Activated CD4-positive, alpha-beta T cell treated with anti-CD3 and anti-CD28 coated beads for 4 hours (primary cell): ENCODE measurements around the gene PSD.
A peak's percentile ranks its signal among the peaks of the same experiment; 100 is the strongest.
"Not testable (repeated sequence)": the region's sequence is repeated elsewhere in the genome, so short reads cannot be mapped to it uniquely, and the experiment has no call there.

Experiments used
- DNase-seq, 2 donors: peaks; one replicate each; pipeline ENCODE4 v3.0.0-alpha.2; 2020

Gene PSD

GRCh38 chr10:102418622-102419268 is at the start of gene PSD:
Gene PSD (minus strand): TSS chr10:102418785. CDS start chr10:102417038, 1,747 bp downstream.
- no peak for DNase-seq

DNA sequence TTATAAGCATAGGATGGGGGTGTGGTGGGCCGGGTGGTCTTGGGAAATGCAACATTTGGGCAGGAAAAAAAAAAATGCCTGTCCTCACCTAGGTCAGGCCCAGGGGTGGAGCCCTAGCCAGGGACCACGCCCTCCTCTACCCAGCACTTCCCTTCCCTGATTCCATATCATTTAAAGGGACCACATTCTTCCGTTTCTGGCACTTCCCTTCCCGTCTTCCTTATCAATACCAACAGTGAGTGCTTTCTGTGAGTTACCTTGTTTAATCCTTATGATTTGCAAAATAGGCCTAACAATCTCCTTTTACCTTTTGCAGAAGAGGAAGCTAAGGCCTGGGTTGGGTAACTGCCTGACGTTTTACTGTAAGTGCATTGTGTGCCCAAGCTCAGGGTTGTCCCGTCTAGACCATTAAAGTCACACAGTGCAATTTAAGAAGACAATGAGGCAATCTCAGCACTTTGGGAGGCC is 49.4 kb upstream of the PSD start:
- no peak for DNase-seq

- no peak for DNase-seq
These were observed 48.7 kb upstream of the PSD start for GRCh38 chr10:102467318-102467717.

GRCh38 chr10:102465466-102465865 is 46.9 kb upstream of the PSD start:
- DNase-seq: no peak

DNA sequence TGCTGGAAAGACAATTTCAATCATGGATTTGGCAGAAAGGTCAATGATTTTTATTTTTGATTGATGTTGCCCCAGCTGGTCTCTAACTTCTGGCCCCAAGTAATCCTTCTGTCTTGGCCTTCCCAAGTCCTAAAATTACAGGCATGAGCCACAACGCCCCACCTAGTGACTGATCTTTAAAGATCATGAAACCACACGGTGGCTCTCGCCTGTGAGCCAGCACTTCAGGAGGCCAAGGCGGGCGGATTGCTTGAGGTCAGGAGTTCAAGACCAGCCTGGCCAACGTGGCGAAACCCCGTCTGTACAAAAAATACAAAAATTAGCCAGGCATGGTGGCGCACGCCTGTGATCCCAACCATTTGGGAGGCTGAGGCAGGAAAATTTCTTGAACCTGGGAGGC is 45.4 kb upstream of the PSD start:
- DNase-seq: no peak

- no peak for DNase-seq
These were observed 44.0 kb upstream of the PSD start for GRCh38 chr10:102462512-102463054.

DNA sequence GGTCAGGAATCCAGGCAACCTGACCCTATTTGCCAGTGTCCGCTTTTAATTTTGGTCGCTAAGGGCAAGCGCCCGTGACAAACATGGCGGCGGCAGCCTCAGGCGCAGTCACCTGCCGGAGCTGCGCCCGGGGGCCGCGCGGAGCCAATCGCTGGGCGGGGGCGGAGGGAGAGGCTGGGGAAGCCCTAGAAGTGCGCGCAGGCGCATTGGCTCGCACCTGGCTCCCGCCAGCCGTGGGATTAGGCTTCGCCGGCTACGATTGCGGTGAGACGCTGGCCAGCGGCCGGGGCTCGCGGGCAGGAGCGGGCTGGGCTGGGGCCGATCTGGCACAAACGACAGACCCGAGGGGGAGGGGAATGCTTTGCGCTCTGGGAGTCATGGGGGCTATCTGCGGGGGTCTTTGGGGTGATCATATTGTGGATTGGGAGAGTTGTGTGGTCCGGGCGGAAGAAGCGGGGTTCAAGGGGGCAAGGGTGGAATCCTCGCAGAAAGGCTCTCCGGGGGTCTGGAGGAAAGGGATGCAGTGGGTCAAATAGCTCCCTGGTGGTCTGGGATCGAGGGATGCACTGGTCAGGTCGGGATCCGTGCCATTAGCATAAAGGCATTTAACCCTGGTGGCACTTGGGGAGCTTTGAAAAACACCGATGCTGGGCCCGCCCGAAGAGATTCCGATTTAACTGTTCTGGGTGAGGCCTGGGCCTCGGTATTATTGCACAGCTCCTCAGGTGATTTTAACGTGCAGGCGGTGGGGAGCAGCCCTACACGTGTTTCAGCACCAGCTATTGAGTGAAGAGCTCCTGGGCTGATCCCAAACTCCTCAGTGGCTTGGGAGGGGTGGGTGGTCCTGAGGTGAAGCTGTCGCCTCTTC is 42.8 kb upstream of the PSD start:
- peak; percentile 94 for DNase-seq

GRCh38 chr10:102460836-102461186 is 42.2 kb upstream of the PSD start:
- no peak for DNase-seq

- no peak for DNase-seq
These were observed 40.1 kb upstream of the PSD start for GRCh38 chr10:102458656-102459055.

DNA sequence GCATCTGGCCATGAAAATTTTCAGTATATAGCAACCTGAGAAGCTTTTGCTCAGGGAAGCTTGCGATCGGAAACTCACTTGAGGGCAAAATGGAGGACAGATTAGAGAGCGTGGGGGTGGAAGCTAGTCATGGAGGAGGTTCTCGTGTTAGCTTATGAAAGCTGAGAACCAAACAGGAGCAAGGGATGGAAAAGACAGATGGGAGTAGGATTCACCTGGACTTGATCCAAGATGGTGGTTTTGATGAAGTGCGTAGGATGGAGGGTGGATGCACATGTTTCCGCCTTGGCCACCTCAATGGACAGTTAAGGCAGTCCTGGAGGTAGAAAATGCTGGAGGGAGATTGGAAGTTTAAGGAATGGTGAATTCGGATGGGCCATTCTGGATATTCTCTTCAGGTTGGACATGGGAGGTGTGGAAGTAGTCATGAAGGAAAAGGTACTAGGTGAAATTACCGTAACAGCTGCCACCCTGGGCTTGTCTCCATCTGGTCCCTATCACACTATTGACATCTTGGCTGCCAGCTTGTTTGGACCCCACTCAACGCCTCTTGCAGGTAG is 39.1 kb upstream of the PSD start:
- no peak for DNase-seq

- DNase-seq: no peak
These were observed 37.4 kb upstream of the PSD start for GRCh38 chr10:102455893-102456471.

GRCh38 chr10:102454662-102455487 is 36.3 kb upstream of the PSD start:
- DNase-seq: not testable (repeated sequence)

DNA sequence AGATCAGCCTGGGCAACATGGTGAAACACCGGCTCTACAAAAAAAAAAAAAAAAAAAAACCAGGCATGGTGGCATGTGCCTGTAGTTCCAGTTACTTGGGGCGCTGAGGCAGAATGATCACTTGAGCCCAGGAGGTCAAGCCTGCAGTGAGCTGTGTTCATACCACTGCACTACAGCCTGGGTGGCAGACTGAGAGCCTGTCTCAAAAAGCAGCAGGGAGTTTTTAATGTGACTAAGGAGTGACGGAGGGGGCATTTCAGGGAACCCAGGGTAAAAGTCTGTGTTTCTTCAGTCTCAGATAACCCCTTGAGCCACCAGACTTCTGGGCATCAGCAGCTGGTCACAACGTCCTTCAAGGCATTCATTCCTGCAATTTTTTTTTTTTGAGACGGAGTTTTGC is 34.9 kb upstream of the PSD start:
- DNase-seq: no peak

DNA sequence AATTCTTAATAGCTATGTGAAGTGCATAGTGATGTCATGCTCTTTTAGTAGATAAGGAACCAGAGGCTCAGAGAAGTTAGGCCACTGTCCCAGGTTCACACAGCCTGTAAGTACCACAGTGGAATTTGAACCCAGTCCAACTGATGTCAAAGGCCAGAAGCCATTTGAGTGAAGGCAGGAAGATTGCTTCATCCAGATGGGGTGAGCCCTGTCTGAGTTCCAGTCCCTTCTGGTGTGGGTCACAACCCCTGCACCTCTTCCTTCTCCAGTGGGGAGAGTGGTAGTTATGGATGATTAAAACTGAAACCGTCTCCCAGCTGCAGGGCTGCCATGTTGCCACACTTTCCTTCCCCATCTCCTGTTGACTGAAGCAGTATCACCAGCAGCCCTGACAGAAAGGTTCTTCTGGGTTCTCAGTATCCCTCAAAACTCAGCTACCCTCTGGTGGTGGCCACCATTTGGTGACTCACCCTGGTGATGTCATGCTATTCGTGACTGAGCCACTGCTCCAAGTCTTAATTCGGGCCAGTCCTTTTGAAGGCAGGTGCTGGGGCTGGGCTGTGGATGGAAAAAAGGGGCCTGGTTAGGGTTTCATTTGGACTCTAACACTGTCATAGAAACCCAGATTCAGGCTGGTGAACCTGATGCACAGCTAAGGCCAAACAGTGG is 34.2 kb upstream of the PSD start:
- DNase-seq: peak; percentile 46 to 53

DNA sequence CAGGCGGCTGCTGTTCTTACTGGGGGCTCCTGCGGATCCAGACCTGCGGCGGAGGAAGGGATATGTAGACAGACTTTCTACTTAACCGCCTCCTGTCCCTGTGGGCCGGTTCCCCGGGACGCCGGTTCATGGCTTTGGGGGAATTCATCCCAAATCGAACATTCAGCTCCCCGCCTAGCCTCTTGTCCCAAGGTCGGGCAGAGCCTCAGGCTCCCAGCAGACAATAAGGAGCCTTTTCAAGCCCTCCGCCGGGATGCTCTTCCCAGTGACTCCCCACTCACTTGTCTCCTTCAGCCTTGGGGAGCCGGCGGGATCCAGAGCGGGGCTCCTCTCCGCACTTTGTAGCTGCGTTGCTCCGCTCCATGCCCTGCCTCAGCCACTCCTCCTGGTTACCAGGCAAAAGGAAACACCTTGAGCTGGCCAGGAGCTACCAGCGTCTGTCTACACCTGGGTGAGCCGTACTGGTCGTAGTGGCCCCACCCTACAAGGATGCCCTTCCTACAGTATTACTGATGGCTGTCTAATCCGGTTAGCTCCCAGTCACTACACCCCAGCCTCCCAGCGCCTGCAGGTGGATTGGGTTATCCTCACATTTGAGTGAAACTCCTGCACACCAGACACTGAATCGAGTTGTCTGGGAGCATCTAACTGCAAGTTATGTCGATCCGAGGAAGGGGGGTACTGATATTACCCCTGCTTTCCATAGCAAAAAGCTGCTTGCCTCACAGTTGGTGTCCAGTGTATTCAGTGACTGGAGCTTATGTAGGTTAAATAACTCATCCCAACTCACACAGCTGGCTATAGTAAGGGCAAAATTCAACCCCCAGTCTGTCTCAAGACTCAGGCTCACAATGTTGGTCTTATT is 32.8 kb upstream of the PSD start, which contains the start of gene C10orf95:
C10orf95 (minus strand) TSS at position 439 of the 865 bp plus-strand sequence. CDS start 450 bp downstream, outside the sequence.
- DNase-seq: peak in 1 of 2 donors; percentile 3

GRCh38 chr10:102450374-102451104 is 32.0 kb upstream of the PSD start:
- peak; percentile 78 to 84 for DNase-seq

- DNase-seq: no peak
These were observed 31.5 kb upstream of the PSD start for GRCh38 chr10:102450124-102450373.

DNA sequence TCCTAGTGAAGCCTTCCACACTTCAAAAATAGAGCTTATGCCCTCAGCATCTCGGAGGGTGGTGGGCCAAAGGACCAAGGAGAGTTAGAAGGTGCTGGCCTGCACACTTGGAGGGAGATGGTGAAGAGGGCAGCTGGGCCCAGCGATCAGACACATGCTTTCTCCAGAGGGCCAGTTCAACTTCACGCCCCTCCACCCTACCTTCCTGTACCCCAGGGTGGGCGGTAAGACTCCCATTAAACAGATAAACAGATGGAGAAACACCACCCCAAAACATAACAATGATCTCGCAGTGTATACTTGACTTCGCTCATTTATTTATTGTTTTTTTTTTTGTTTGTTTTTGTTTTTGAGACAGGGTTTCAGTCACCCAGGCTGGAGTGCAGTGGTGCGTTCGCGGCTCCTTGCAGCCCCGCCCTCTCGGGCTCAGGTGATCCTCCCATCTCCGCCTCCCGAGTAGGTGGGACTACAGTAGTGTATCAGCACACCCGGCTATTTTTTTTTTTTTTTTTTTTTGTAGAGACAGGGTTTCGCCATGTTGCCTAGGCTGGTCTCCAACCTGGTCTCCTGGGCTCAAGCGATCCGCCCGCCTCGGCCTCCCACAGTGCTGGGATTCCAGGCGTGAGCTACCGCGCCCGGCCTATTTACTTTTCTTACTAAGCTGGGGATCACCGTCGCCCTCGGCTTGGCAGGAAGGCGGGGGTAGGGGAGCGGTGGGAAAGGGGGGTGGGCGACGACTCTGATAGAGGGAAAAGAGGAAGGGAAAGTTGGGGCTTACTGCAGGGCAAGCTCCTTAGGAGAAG is 30.9 kb upstream of the PSD start:
- peak; percentile 87 to 88 for DNase-seq

DNA sequence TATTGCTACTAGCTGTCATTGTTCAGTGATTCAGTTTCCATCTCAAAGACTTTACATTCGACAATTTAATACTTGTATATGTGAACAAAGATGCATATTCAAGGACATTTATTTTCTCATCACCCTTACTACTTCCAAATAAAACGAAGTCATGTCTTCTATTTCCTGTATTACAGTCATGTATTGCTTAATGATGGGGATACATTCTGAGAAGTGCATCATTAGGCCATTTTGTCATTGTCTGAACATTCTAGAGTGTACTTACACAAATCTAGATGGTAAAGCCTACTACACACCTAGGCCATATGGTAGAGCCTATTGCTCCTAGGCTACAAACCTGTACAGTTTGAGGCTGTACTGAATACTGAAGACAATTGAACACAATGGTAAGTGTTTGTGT is 26.3 kb upstream of the PSD start:
- no peak for DNase-seq
